Measurements from ENCODE around the gene PEPD.

The PEPD gene

DNA sequence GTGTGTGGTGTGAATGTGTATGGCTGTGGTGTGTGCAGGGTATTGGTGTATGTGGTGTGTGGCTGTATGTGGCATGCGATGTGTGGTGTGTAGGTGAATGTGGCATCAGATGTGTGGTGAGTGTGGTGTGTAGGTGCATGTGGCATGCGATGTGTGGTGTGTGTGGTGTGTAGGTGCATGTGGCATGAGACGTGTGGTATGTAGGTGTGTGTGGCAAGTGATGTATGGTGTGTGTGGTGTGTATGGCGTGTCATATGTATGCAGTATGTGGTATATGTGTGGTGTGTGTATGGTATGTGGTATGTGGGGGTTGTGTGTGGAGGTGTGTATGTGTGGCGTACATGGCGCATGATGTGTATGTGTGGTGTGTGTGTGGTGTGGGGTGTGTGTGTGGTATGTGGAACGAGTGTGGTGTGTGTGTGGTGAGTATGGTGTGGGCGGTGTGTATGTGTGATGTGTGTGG, 63.4 kb downstream of the PEPD start:
- no peak for DNase-seq (ENCODE audit: low read depth)

DNA sequence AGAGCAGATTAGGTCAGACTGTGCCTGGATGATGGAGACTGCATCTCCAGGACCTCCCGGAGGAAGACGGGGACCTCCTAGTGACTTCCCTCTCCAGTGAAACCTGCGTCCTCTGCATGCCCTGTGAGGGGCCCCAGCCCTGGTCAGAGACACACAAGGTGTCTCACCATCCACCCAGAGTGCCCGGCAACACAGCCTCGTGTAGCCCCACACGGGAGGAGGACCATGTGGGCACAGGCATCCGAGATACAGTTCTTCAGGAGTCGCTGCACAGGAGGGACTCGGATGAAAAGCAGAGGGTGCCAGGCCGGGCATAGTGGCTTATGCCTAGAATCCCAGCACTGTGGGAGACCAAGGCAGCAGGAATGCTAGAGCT, 64.8 kb downstream of the PEPD start:
- DNase-seq (ENCODE audit: low read depth), result no peak

DNA sequence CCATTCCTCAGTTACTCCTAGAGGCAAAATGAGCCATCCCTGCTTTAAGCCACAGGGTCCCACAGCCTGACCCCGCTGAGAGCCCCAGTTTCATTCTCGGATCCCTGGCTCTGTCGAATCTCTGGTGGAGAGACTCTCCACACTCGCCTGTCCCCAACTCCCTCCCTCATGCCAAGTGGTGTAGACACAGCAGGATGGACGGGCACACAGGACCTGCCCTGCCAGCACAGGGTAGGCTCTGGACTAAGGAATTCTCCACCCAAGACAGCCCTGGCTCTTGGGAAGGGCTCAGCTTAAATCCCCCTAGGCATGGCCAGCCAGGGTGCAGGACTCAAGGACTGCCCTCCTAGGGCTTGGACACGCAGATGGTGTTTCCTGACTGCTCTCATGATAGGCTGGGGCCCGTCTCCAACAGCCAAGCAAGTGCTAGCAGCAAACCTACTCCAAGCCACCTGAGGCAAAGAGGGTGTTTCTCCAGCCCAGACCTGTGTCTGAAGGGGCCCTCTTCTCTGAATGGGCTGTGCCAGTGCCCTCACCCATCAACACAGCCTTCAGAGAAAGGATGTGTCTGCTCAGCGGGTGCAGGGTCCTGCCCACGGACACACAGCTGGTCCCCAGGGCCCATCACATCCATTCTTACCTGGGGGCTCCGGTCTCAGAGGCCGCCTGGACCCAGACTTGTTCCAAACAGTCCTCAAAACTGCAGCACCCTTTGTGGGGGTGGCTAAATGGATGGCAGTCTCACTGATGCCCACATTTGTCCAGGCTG, 65.3 kb downstream of the PEPD start:
- DNase-seq (ENCODE audit: low read depth), result no peak

DNA sequence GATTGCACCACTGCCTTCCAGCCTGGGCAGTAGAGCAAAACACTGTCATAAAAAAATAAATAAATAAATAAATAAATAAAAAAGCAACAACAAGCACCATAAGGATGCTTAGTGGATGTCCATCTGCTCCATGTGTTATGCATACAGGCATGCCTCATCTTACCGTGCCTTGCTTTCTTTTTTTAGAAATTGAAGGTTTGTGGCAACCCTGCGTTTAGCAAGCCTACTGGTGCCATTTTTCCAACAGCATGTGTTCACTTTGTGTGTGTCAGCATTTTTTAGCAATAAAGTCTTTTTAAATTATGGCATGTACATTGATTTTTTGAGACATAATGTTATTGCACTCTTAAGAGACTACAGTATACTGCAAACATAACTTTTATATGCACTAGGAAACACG, 68.3 kb downstream of the PEPD start:
- DNase-seq (ENCODE audit: low read depth), result no peak

DNA sequence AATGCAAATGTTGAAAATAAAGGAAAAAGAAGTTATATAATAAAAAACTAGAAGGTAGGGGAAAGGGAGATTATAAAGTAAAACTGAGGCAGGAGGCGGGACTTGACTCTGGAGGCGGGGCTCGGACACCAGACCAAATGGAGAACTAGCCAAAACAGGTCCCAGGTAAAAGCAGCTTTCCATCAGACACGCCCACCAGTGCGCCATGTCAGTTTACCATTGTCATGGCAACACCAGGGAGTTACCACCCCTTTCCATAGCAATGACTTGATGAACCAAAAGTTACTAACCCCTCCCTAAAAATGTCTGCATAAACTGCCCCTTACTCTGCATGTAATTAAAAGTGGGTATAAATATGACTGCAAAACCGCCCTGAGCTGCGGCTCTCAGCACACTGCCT, 70.9 kb downstream of the PEPD start:
- DNase-seq (ENCODE audit: low read depth), result no peak

DNA sequence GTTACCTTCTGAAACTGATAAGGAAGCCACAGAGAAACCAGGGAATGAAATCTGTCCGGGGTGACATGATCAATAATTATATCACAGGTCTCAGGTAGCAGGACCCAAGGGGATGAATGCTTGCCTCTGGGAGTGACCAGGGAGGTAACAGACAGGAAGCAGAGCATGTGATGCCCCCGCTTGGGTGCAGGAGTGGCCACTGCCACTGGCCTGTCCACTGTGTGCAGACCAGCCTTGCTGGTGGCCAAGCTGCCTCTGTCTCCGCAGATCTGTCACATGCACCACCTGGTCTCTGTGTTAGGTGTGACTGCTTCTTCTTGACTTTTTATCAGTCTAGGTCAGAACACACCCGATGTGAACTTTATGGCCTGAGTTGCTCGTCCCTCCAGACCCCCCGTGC, 71.8 kb downstream of the PEPD start:
- DNase-seq (ENCODE audit: low read depth), result no peak

DNA sequence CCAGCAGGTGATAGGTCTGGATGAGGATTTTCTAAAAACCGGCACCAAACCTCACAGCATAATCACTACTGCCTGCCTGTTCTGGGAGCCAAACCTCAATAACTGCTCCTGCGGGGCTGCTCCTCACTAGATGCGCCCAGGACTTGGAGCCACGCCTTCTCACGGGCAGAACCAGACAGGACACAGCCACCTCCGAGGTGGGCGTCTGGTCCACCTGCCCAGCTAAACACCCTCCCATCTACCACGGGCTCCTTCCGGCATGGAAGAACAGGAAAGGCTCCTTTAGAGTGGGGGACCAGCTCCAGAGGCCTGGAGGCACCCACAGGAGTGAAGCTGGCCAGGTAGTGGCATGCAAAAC, 73.5 kb downstream of the PEPD start:
- DNase-seq (ENCODE audit: low read depth), result no peak

DNA sequence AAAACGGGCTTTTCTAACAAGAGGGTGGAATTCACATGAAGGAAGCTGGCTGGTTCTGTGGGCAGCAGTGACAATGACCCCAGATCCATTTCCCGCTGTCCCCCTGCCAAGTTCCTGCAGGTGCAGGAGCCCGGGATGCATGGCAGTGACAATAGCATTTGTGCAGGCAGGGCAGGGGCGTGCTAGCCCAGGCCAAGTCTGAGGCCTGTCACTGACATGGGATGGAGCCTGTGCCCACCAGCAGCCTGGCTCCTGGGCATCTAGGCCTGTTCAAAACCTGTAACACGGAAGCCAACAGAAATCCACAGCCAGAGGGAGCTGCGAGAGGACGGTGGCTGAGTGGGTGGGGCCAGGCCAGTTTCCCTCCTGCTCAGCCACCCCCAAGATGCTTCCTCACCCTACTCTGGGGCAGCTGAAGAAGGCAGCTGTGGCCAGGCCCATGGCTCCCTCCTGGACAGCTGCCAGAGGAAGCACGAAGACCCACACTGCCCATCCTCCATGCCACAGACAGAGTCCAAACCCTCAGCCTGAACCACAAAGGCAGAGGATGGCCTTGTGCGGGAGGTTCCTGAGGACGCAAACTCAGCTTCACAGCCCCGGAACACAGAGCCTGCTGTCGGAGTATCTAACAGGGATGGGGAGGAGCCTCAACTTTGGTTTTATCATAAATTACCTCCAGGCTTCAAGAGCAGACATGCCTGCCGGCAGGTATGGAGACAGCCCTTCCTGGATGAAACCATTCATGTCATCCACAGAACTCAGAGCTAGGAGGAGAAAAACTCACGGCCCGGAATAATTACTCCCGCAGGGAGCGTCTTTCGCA, 74.0 kb downstream of the PEPD start:
- DNase-seq (ENCODE audit: low read depth), result no peak

DNA sequence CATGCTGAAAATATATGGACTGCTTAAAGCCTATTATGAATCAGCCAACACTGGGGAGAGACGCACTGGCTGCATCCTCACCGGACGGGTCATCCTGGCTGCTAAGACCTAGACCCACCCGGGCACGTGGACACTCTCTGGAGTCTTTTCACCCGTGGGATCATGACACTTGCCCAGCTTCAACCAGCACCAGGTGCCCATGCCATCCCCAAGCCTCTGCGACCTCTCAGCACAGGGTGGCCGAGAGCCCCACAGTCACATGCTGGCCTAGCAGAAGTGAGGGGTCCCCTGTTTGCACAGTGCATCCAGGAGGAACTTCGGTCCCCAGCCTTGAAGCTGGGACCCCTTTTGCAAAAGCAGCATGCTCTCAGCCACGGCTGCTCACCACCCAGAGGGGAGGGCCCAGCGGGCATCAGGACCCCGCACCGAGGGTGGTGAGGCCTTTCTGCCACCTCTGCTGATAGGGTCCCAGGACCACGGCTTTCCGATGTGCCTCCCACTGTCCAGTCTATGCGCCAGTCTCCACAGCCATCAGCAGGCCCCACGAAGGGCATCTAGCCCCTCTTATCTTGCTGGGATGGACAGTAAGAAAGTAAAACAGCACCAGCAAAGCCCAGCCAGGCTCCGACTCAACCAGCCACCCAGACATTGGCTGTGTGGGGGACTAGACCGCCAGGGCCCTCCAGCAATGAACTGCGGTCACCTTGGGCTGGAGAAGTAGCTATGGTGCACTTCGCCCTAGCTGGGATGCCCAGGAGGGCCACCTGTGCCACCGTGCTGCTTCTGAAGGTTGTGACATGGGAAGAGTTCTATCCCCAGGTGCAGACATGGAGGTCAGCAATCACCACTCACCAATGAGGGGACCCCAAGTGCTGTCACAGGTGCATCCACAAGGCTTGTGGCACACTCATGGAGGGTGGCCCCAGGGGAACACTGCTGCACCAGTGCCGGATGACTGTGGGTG, 75.0 kb downstream of the PEPD start:
- no peak for DNase-seq (ENCODE audit: low read depth)

DNA sequence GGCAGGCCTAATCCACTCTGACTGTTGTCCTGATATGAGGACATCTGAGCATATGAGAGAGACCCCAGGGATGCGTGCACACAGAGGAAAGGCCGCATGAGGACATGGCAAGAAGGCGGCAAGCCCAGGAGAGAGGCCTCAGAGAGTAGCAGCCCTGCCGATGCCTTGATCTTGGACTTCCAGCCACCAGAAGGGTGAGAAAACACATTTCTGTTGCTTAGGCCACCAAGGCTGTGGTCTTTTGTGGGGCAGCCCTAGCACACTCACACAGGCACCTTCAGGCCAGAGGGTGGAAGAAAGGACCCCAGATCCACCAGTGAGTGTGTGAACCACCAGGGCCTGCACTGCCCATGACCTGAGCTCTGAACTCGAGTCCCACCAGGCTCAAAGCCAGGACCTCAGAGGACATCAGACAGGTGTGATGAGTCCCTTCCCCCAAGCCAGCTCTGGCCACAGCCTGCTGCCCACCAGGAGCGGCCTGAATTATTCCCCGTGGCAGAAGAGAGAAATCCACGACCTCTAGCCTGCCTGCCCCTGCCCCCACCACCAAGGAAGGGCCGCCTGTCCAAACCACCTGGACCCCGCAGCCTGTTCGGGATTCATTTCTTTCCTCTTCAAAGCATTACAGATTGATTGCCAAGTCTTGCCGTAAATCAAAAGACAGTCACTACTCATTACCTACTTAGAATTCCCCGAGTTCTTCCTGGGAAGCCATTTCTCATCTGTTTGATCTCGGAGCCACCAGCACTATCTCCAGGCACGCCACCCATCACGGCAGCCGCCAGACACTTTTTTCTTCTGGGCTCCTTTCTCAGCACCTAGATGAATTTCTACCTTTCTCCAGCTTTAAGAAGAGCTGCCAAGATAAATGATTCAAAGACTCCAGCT, 75.9 kb downstream of the PEPD start:
- DNase-seq (ENCODE audit: low read depth), result no peak

DNA sequence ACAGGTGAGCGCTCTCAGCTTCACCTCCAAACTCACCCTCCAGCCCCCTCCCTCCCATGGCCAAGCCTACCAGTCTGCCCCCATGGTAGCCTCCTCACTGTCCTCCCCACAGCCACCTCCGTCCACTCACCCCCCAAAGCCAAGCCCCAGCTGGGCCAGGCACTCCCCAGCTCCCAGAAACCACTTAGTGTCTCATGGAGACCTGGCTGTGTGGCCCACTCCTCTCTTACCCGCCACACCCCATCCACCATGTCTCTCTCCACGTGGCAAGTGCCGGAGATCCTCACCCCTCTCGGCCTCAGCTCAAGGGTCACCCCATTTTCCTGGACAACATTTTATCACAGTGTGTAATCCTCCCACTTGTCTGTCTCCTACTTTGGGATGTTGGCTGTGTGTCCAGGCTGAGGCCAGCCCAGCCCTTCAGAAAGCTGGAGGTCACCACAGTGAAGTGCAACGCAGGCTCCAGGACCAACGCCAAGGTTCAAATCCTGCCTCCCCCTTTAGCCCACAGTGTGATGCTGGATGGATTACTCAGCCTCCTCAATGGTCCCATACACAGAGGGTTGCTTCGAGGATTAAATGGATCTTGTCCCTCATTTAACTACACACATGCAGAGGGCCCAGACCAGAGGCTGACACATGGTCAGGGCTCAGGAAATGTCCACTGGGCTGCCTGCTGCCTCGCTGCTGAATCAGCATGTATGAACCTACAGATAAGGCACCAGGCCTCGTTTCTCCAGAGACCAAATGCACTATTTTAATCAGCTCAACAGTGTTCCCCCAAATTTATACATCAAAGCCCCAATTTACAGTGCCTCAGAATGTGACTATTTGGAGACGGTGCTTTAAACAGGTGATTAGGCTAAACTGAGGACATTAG, 76.8 kb downstream of the PEPD start:
- no peak for DNase-seq (ENCODE audit: low read depth)

DNA sequence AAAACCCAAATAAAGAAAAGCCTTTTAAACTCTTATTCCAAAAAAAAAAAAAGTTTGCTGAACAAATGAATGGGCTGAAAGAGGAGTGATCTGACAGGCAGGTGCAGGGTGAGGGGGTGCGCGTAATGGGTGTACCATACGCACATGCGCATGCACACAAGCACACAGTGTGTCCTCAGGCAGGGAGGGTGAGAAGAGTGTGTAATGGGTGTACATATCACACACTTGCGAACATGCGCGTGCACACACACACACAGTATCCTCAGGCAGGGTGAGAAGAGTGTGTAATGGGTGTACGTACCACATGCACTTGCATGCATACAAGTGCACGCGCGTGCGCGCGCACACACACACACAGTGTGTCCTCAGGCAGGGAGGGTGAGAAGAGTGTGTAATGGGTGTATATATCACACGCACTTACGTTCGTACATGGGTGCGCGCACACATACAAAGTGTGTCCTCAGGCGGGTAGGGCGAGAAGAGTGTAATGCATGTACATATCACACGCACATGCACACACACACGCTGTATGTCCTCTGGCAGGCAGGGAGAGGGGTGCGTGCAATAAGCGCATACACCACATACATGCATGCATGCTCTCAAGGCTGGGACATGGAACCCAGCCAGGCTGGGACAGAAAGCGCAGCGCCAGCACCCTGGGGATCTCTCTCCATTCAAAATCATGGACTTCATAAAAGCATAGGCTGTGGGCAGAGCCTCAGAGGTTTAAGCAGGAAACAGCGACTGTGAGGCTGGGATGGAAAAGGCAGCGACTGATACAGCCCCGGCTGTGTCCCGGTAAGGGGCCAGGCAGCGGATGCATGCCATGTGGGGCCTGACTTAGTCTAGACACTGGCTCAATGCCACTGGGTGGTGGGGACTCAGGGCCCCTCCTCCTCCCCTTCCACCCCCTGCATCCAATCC, 77.7 kb downstream of the PEPD start:
- DNase-seq (ENCODE audit: low read depth), result no peak

DNA sequence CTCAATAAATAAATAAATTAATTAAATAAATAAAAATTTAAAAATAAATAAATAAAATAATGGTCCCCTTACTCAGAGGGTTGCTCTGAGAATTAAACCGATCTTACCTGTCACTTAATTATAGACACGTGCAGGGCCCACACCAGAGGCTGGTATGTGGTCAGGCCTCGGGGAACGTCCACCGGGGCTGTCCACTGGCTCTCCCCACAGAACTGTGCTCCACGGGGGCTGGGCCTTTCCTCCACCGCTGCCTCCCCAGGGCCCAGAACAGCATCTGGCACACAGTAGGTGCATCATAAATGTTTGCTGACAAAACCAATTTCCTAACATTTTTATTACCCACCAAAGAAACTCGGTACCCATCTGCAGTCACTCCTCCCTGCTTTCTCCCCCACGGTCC, 78.9 kb downstream of the PEPD start:
- DNase-seq (ENCODE audit: low read depth), result no peak

DNA sequence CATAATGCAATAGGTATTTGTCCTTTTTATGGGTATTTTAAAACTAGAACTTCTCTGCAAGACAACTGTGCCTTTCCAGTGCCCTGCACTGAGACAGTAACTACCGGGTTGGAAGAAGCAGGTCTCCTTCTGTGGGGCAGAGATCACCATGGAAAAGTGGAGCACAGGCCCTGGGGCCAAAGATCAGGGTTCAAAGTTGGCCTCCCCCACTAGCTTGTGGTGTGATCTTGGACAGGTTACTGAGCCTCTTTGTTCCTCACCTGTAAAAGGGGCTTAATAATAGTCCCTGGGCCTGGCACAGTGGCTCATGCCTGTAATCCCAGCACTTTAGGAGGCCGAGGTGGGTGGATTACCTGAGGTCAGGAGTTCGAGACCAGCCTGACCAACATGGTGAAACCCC, 79.8 kb downstream of the PEPD start:
- DNase-seq (ENCODE audit: low read depth), result no peak

DNA sequence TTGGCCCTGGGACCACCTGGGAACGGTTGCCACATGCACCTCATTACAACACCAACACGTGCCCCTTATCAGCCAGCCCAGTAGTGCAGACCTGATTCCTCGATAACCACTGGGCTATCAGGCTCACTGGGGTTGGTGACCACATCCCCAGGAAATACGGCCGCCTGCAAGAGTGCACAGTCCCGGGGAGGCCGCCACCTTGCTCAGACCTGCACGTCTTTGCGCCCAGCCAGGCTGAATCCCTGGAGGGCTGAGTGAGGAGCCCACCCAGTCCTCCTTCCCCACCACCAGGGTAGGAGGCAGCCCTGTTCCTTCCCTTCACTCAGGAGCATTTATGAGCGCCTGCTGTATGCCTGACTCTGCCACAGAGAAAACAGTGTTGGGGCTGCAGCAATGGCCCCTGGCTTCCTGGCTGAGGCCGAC, 80.3 kb downstream of the PEPD start:
- no peak for DNase-seq (ENCODE audit: low read depth)

DNA sequence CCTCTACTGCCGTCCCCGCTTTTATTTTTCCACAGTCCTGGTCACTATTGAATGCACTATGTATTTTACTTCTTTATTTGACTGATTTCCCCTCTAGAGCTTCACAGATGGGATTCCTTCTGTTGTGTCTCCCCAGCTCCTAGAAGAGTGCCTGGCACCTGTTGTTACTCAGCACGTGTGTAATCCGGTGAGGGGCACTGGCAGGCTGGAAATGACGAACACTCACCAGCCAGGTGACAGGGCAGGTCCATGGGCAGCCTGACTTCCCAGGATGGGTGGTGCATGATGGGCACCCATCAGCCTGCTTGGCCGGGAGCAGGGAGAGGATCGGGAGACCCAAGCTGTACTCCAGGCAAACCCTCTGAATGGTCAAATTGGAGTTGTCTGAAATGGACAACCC, 80.9 kb downstream of the PEPD start:
- no peak for DNase-seq (ENCODE audit: low read depth)

DNA sequence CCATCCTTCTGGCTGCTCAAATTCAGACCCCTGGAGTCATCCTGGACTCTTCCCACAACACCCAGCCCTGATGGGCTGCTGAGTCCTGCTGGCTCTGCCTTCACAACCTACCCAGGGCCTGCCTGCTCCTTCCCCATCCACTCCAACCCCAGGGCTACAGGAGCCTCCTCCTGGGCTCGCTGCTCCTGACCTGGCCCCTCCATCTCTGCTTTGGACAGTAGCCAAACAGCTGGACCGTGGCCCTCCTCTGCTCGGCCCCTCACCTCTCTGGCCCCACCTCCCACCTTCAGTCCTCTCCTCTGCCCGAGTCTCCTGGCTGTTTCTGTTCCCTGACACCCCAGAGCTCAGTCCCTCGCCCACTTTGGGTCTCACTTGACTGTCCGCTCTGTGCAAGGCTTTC, 81.3 kb downstream of the PEPD start:
- no peak for DNase-seq (ENCODE audit: low read depth)

DNA sequence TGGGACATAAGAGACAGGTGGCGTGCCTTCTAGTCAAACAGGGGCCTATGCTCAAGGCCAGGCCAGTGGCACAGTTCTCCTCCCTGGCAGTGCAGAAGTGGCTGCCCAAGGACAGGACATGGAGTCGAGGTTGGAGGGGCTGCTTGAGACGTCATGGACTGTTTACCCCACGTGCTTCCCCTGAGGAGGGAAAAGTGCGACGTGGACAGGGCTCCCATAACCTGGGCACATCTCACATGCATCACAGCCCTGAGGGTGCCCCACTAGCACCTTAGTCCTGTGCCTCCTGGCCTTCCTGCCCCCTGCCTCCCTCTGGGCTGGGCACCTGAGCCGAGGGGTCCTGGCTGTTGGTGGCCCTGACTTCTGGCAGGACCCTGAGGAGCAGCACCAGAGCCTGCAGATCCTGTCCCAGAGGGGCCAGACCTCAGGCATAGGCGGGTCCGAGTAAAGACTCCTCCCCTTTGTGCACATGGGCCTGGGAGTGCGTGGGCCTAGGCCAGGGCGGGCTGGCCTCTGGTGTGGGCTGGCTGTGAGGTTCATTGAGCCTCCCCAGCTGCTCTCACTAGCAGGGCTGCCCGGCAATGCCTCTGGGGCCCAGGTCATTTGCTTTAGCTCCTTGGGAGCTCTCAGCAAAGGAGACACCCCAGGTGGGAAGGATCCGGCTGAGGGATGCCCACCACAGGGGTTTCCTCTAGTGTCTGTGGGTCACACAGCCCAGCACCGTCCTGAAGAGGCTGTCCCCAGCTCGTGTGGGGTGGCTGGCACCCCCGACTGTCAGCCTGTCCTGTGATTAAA, 82.4 kb downstream of the PEPD start:
- DNase-seq (ENCODE audit: low read depth), result no peak

All from HS-5 (cell line).